IgD-negative memory B cell (primary cell): Measurements from ENCODE around the gene FEN1. TPM values are rescaled to one million over a fixed set of nuclear protein-coding genes. Genes with fewer than 3 reads are reported as not detected.
A peak's percentile ranks its signal among the peaks of the same experiment; 100 is the strongest.

ENCODE experiments used
- H3K27ac Mint-ChIP-seq, 3 donors: one replicate each; pipeline ENCODE4 v1.8.0; 2020 to 2022; ENCODE audit warnings: mild to moderate bottlenecking in 3 of 3, mixed read lengths in 3 of 3, moderate library complexity in 1 of 3
- H3K27me3 Mint-ChIP-seq: one replicate; pipeline ENCODE4 v1.8.0; 2021; ENCODE audit warnings: mixed read lengths
- H3K36me3 Mint-ChIP-seq: one replicate; pipeline ENCODE4 v1.8.0; 2020; ENCODE audit warnings: mild to moderate bottlenecking, mixed read lengths
- H3K4me1 Mint-ChIP-seq, 3 donors: one replicate each; pipeline ENCODE4 v1.8.0; 2020 to 2022; ENCODE audit warnings: mixed read lengths in 3 of 3, mild to moderate bottlenecking in 1 of 3
- H3K4me3 Mint-ChIP-seq, 4 donors: one replicate each; pipeline ENCODE4 v1.8.0; 2020 to 2022; ENCODE audit warnings: mild to moderate bottlenecking in 4 of 4, mixed read lengths in 4 of 4, moderate library complexity in 3 of 4
- H3K9me3 Mint-ChIP-seq, 3 donors: one replicate each; pipeline ENCODE4 v1.8.0; 2020 to 2021; ENCODE audit warnings: mixed read lengths in 3 of 3, mild to moderate bottlenecking in 1 of 3
- polyA plus RNA-seq: library from polyadenylated mRNA; unstranded; fragments of 300-500 nt; fragmentation: Illumina TruSeq; gene quantifications from one replicate; pipeline ENCODE4 v1.2.3, GENCODE V29; 2021

FEN1 gene
- polyA plus RNA-seq, 1 donor from 2014 or later, result 12.6 TPM

GRCh38 chr11:61811831-61812230 lies 19.1 kb downstream of the FEN1 start:
- Mint-ChIP-seq H3K4me3 (no peak overlapping the region), H3K9me3 (peaks cover 0 to 2% (median 0%) of the 10 kb centered on the region in 3 donors), H3K36me3 (peaks cover 5% of the 10 kb centered on the region), H3K4me1 (peaks cover 0 to 8% (median 5%) of the 10 kb centered on the region in 3 donors), H3K27me3 (peaks cover 3% of the 10 kb centered on the region), H3K27ac (no peak overlapping the region)

DNA sequence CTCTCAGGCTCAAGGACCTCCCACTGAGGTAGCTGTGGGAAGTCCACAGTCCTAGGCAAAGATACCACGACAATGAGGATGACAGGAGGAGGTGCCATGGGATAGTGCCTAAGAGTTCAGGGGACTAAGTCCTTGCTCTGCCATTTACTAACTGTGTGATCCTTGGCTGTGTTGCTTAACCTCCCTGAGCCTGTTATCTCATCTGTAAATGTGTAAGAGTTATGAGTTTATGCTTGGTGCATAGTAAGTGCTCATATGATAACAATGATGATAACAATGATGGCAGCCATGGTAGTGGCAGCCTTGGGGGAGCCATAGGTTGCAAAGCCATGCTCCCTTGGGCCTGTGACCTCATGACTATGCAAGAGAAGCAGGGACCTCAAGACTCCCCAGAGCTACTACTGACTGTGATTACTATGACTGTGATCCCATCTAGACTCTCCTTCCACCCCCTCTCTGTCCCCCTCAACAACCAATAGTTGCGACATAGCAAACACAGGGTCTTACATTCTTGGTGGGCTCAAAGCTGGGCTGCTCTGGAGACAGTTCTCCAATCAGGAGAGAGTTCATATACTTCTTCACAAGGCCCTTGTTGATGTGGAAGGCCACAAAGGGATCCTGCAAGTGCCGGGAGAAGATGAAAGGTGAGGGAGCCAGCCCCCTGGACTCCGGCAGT lies 20.2 kb downstream of the FEN1 start:
- peaks cover 5% of the 10 kb centered on the region for H3K36me3 Mint-ChIP-seq
- H3K4me3 Mint-ChIP-seq, result no peak overlapping the region
- peaks cover 3% of the 10 kb centered on the region for H3K27me3 Mint-ChIP-seq
- no peak overlapping the region for H3K27ac Mint-ChIP-seq
- H3K9me3 Mint-ChIP-seq, result peaks cover 0 to 2% (median 0%) of the 10 kb centered on the region in 3 donors
- peaks cover 0 to 8% (median 5%) of the 10 kb centered on the region in 3 donors for H3K4me1 Mint-ChIP-seq

GRCh38 chr11:61814247-61814957 lies 21.7 kb downstream of the FEN1 start:
- Mint-ChIP-seq H3K27ac (no peak overlapping the region), H3K4me3 (peak overlapping the region; percentile 44 to 95 (median 87)), H3K9me3 (peaks cover 0 to 2% (median 0%) of the 10 kb centered on the region in 3 donors), H3K4me1 (peaks cover 0 to 8% (median 5%) of the 10 kb centered on the region in 3 donors), H3K27me3 (peaks cover 3% of the 10 kb centered on the region), H3K36me3 (peaks cover 5% of the 10 kb centered on the region)

DNA sequence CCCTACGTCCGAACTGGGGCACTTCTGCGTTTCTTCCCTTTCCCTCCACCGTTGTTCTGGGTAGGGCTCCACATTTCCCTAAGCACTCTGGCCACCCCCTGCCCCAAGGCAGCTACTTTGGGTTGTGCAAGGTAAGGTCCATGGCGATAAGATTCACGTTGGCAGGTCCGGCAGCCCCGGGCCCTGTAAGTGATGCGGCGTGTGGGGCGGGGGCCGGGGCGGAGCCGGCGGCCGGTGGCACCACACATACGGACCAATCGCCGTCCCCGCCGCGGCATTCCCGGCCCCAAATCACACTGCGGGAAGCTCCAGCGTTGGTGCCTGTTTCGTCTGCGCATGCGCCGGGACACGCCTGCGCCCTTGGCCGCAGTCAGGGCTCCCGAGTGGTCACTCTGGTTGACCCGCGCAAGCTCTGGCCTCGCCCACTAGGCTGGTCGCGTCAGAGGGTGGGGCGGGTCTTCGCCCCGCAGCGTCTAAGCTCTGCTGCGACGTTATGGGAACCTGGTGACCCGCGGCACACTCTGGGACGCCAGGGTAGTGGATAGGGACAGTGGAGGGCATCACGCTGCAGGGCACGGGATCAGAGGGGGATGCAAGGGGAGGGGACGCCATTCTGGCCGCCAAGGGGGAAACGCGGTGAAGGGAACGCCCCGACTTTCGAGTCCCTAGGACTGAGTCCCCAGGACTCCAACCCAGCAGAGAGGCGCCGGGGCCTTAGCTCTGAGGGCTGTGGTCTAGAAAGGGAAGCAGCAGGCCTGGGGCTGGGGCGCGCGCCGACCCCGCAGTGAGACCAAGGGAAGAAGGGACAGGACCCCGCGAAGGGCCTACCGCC lies 22.5 kb downstream of the FEN1 start:
- peaks cover 5% of the 10 kb centered on the region for H3K36me3 Mint-ChIP-seq
- H3K4me3 Mint-ChIP-seq, result peak overlapping the region; percentile 44 to 95 (median 87)
- no peak overlapping the region for H3K27ac Mint-ChIP-seq
- H3K27me3 Mint-ChIP-seq, result peaks cover 3% of the 10 kb centered on the region
- peaks cover 0 to 2% (median 0%) of the 10 kb centered on the region in 3 donors for H3K9me3 Mint-ChIP-seq
- H3K4me1 Mint-ChIP-seq, result peaks cover 0 to 8% (median 5%) of the 10 kb centered on the region in 3 donors

DNA sequence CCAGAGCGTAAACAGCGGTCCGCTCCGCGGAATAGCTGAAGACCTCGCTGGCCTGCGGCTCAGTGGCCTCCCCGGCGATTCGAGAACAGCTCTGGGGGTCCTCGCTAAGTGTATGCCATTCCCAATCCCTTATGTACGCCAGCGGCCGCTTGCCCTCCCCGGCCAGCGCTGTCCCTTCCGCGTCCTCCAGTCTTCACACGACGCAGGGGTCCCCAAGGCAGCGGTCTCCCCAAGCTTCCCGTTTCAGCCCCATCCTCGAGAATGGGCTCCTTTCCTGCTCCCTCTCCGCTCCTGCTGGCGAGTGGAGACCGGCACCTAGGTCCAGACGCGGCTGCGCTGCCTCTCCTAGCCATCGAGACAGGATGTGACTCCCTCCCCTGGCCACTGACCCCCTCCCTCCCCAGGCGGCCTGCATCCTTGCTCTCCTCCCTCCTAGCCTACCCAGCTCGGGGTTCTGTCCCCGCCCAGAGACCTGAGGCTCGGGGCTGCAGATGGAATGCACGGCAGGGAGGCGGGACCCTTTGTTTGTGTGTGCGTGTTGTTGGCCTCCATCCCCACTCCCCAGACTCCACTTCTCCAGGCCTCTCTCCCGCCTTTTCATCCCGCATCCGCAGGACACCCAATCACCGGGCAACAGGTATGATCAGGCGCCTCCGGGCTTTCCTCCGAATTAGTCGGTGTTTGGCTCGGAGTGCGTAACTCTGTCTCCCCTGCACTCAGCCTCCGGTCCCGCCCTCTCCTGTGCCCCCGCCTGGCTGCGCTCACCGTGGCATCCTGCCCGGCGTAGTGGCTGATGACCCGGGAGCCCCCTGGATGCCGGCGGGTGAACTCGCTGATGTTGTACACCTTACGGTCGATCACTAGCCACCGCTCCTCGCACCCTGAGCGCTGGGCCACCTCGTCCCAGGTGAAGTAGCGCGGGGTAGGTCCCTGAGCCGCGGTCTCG lies 23.4 kb downstream of the FEN1 start:
- Mint-ChIP-seq H3K27ac (peak overlapping the region in 1 of 3 donors; percentile 84), H3K27me3 (peaks cover 3% of the 10 kb centered on the region), H3K4me3 (peak overlapping the region; percentile 44 to 95 (median 87)), H3K9me3 (peaks cover 0 to 2% (median 0%) of the 10 kb centered on the region in 3 donors), H3K4me1 (peaks cover 0 to 8% (median 5%) of the 10 kb centered on the region in 3 donors), H3K36me3 (peaks cover 5% of the 10 kb centered on the region)

DNA sequence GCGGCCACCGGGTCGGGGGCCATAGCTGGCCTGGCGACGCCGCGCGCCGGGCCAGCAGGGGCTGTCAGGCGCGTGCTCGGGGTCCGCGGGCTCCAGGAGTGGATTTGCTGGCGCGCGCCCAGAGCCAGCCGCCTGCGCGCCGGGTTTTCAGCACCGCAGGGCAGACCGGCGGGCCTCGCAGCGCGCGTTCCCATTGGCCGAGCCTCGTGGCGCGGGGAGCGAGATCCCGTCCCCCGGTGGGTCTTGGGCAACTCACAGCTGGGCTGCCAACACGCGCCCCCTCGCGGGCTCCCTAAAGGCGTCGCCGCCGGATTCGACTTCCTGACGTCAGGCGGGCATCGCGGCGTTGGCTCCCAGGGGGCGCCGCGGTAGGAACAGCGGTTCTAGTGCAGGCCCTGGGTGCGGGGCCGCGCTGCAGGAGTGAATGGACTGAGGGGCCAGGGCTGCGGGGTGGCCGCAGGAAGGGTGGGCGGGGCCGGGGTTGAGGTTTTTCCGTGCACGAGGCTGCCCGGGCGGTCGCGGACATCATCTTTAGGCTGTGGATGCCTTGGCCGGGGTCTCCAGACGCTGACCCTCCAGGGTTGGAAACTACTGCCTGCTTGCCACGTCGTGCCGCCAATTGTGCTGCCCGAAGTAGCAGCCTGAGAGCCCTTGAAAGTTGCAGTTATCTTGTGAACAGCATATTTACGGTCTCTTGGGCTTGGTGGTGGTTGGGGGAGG lies 24.2 kb downstream of the FEN1 start, which contains the start of gene FADS1:
FADS1 (minus strand) TSS at position 268 of the 720 bp plus-strand sequence; CDS start at position 194, 74 bp downstream.
- Mint-ChIP-seq H3K27me3 (peaks cover 3% of the 10 kb centered on the region), H3K27ac (peak within 1 kb of the TSS in 1 of 3 donors; percentile 84), H3K9me3 (peaks cover 0 to 2% (median 0%) of the 10 kb centered on the region in 3 donors), H3K4me1 (peaks cover 0 to 8% (median 5%) of the 10 kb centered on the region in 3 donors), H3K4me3 (peak within 1 kb of the TSS; percentile 44 to 95 (median 87)), H3K36me3 (peaks cover 5% of the 10 kb centered on the region)

DNA sequence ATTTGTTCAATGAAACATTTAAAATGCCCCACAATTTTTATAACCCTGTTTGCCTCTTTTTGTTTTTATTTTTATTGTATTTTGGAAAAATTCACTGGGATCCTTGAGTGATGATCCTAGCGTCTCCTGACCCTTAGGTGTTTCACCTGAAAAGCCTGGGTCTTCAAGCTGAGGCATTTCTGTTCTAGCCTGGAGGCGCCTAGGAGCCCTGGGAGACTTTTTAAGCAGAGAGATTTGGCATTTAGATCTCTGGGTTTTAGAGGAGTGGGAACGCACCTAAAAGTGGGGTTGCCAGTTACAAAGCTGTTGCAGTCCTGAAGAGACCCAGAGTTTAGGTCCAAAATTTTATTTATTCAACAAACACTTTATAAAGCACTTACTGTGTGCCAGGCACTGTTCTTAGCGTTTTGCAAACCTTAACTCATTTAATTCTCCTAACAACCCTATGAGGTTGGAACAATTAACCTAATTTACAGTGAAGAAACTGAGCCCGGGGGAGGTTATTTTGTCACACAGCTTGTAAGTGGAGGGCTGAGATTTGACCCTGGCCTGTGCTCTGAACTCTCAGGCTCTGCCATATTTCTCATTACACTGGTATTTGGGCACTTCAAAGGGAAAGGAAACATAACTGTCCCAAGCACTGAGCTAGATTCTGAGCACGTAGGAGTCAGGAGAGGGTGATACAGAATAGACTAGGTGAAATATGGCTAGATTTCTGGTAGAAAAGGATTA lies 24.9 kb downstream of the FEN1 start:
- Mint-ChIP-seq H3K4me3 (peak overlapping the region; percentile 11 to 77 (median 52)), H3K27me3 (peaks cover 3% of the 10 kb centered on the region)

GRCh38 chr11:61820174-61820573 lies 27.5 kb downstream of the FEN1 start:
- Mint-ChIP-seq H3K4me1 (peaks cover 0 to 4% (median 2%) of the 10 kb centered on the region in 3 donors), H3K27ac (no peak overlapping the region), H3K36me3 (no peaks in the 10 kb centered on the region), H3K9me3 (no peaks in the 10 kb centered on the region), H3K4me3 (no peak overlapping the region), H3K27me3 (peaks cover 3% of the 10 kb centered on the region)

More for the DNA sequence above, 24.9 kb downstream of the FEN1 start:
- Mint-ChIP-seq H3K9me3 (peaks cover 0 to 2% (median 0%) of the 10 kb centered on the region in 3 donors), H3K4me1 (peaks cover 0 to 8% (median 5%) of the 10 kb centered on the region in 3 donors), H3K27ac (no peak overlapping the region), H3K36me3 (peaks cover 5% of the 10 kb centered on the region)

GRCh38 chr11:61826930-61827570 lies 34.3 kb downstream of the FEN1 start:
- Mint-ChIP-seq H3K4me3 (peak overlapping the region; percentile 32 to 90 (median 72)), H3K4me1 (peaks cover 6% of the 10 kb centered on the region in 3 donors), H3K27me3 (peaks cover 5% of the 10 kb centered on the region), H3K36me3 (peaks cover 2% of the 10 kb centered on the region), H3K27ac (no peak overlapping the region), H3K9me3 (no peaks in the 10 kb centered on the region)

- Mint-ChIP-seq H3K27ac (no peak within 1 kb of the TSS), H3K4me1 (peaks cover 6% of the 10 kb centered on the region in 3 donors), H3K36me3 (peaks cover 2% of the 10 kb centered on the region), H3K9me3 (no peaks in the 10 kb centered on the region), H3K4me3 (peak within 1 kb of the TSS; percentile 32 to 90 (median 83)), H3K27me3 (peaks cover 5% of the 10 kb centered on the region)
Observed at GRCh38 chr11:61827571-61828378, 35.1 kb downstream of the FEN1 start, which contains the start of gene FADS2. FADS2 (plus strand) TSS chr11:61828300; CDS start chr11:61828391, 91 bp downstream.

- H3K4me1 Mint-ChIP-seq, result peaks cover 6 to 7% (median 6%) of the 10 kb centered on the region in 3 donors
- H3K4me3 Mint-ChIP-seq, result peak overlapping the region; percentile 32 to 90 (median 83)
- peaks cover 5% of the 10 kb centered on the region for H3K27me3 Mint-ChIP-seq
- H3K27ac Mint-ChIP-seq, result no peak overlapping the region
- peaks cover 2% of the 10 kb centered on the region for H3K36me3 Mint-ChIP-seq
- H3K9me3 Mint-ChIP-seq, result no peaks in the 10 kb centered on the region
Observed at GRCh38 chr11:61828379-61828628, 35.6 kb downstream of the FEN1 start.
